ENCODE results near the gene AFF3. TPM values are rescaled to one million over a fixed set of nuclear protein-coding genes. Genes with fewer than 3 reads are reported as not detected.

AFF3 gene
- total and polyA plus RNA-seq, 8 donors, result 1.4 to 78.8 (median 14.7) TPM

- intact Hi-C loops (cut with DNase I; ENCODE audit: low total_unique reads), result no loop called here
- 96 to 97% (median 96%) methylated on average over 2 of the region's 2 CpGs for WGBS, 5 donors
These were observed 159.6 kb downstream of the AFF3 start for GRCh38 chr2:99982744-99983143.

GRCh38 chr2:99981840-99982239, 160.6 kb downstream of the AFF3 start:
- Histone ChIP-seq H3K27me3 (no peaks in the 10 kb centered on the region), H3K4me1 (no peaks in the 10 kb centered on the region), H3K27ac (no peak overlapping the region), H3K36me3 (no peaks in the 10 kb centered on the region), H3K9me3 (no peaks in the 10 kb centered on the region), H3K4me3 (no peak overlapping the region)
- intact Hi-C loops (cut with DNase I; ENCODE audit: low total_unique reads), result no loop called here
- WGBS, 5 donors, result 86 to 100% (median 93%) methylated on average over 1 of the region's 1 CpG
- TF ChIP-seq EP300 (IDR thresholded peaks at IDR 0.05), result no peak
- TF ChIP-seq POLR2AphosphoS5 (IDR thresholded peaks at IDR 0.05), result no peak
- no peak for TF ChIP-seq CTCF (IDR thresholded peaks at IDR 0.05)
- TF ChIP-seq POLR2A (IDR thresholded peaks at IDR 0.05), result no peak
- DNase-seq, result no peak

More at GRCh38 chr2:99982744-99983143, 159.6 kb downstream of the AFF3 start:
- H3K36me3 ChIP-seq, result no peaks in the 10 kb centered on the region
- TF ChIP-seq POLR2AphosphoS5 (IDR thresholded peaks at IDR 0.05) (no peak), CTCF (IDR thresholded peaks at IDR 0.05) (no peak), EP300 (IDR thresholded peaks at IDR 0.05) (no peak), POLR2A (IDR thresholded peaks at IDR 0.05) (no peak)
- no peaks in the 10 kb centered on the region for H3K4me1 ChIP-seq
- H3K27me3 ChIP-seq, result no peaks in the 10 kb centered on the region
- DNase-seq, result no peak
- no peak overlapping the region for H3K27ac ChIP-seq
- H3K9me3 ChIP-seq, result no peaks in the 10 kb centered on the region
- H3K4me3 ChIP-seq, result no peak overlapping the region

- H3K4me1 ChIP-seq, result no peaks in the 10 kb centered on the region
- WGBS, 5 donors, result 67 to 91% (median 74%) methylated on average over 2 of the region's 2 CpGs
- TF ChIP-seq POLR2AphosphoS5 (IDR thresholded peaks at IDR 0.05), result no peak
- H3K9me3 ChIP-seq, result no peaks in the 10 kb centered on the region
- no peaks in the 10 kb centered on the region for H3K36me3 ChIP-seq
- no peak overlapping the region for H3K4me3 ChIP-seq
- no peak for DNase-seq
- H3K27me3 ChIP-seq, result no peaks in the 10 kb centered on the region
- intact Hi-C loops (cut with DNase I; ENCODE audit: low total_unique reads), result no loop called here
- H3K27ac ChIP-seq, result no peak overlapping the region
These were observed 162.2 kb downstream of the AFF3 start for GRCh38 chr2:99980176-99980575.

- H3K36me3 ChIP-seq, result no peaks in the 10 kb centered on the region
- 71 to 93% (median 81%) methylated on average over 1 of the region's 1 CpG for WGBS, 5 donors
- H3K4me1 ChIP-seq, result peaks cover 0 to under 1% (median 0%) of the 10 kb centered on the region in 4 donors
- no peaks in the 10 kb centered on the region for H3K9me3 ChIP-seq
- TF ChIP-seq CTCF (IDR thresholded peaks at IDR 0.05), result no peak
- no peak for TF ChIP-seq POLR2A (IDR thresholded peaks at IDR 0.05)
- no peak for TF ChIP-seq EP300 (IDR thresholded peaks at IDR 0.05)
- no peak for TF ChIP-seq POLR2AphosphoS5 (IDR thresholded peaks at IDR 0.05)
- no peak overlapping the region for H3K27ac ChIP-seq
- no peak for DNase-seq
- no peaks in the 10 kb centered on the region for H3K27me3 ChIP-seq
- no peak overlapping the region for H3K4me3 ChIP-seq
- intact Hi-C loops (cut with DNase I; ENCODE audit: low total_unique reads), result no loop called here
These were observed 164.4 kb downstream of the AFF3 start for GRCh38 chr2:99977966-99978365.

GRCh38 chr2:99975386-99975785, 167.0 kb downstream of the AFF3 start:
- Histone ChIP-seq H3K36me3 (peaks cover 0 to 4% (median 0%) of the 10 kb centered on the region in 4 donors), H3K27ac (no peak overlapping the region), H3K4me3 (no peak overlapping the region), H3K27me3 (no peaks in the 10 kb centered on the region), H3K9me3 (no peaks in the 10 kb centered on the region), H3K4me1 (peaks cover 0 to 6% (median 0%) of the 10 kb centered on the region in 4 donors)
- TF ChIP-seq CTCF (IDR thresholded peaks at IDR 0.05) (no peak), POLR2AphosphoS5 (IDR thresholded peaks at IDR 0.05) (no peak), EP300 (IDR thresholded peaks at IDR 0.05) (no peak), POLR2A (IDR thresholded peaks at IDR 0.05) (no peak)
- DNase-seq, result no peak
- intact Hi-C loops (cut with DNase I; ENCODE audit: low total_unique reads), result no loop called here

All from stomach (tissue), 9 donors.